Effector memory CD4-positive, alpha-beta T cell (primary cell): Measurements from ENCODE around the gene KLF6.

Experiments used
- DNase-seq, 3 donors: peaks; one replicate each; pipeline ENCODE4 v3.0.0-alpha.2; 2020
- H3K27ac ChIP-seq: 2 replicates; pipeline ENCODE4 v1.7.0; 2013; ENCODE audit warnings: mild to moderate bottlenecking, low read length, moderate library complexity; ENCODE audit not compliant: insufficient read depth, poor library complexity, severe bottlenecking
- H3K27me3 ChIP-seq: replicated peaks from 2 replicates; pipeline ENCODE4 v1.7.0; 2013; ENCODE audit warnings: mild to moderate bottlenecking, low read length; ENCODE audit not compliant: insufficient read depth, control insufficient read depth, poor library complexity, severe bottlenecking
- H3K36me3 ChIP-seq: 2 replicates; pipeline ENCODE4 v1.7.0; 2013; ENCODE audit warnings: mild to moderate bottlenecking, low read length, moderate library complexity; ENCODE audit not compliant: control insufficient read depth, insufficient read depth
- H3K4me1 ChIP-seq: 2 replicates; pipeline ENCODE4 v1.7.0; 2013; ENCODE audit warnings: low read length, mild to moderate bottlenecking; ENCODE audit not compliant: control insufficient read depth, insufficient read depth, poor library complexity, severe bottlenecking
- H3K4me3 ChIP-seq: 2 replicates; pipeline ENCODE4 v1.7.0; 2013; ENCODE audit warnings: low read length, low read depth, mild to moderate bottlenecking; ENCODE audit not compliant: insufficient read depth, poor library complexity, severe bottlenecking
- H3K9me3 ChIP-seq: 2 replicates; pipeline ENCODE4 v1.7.0; 2013; ENCODE audit warnings: mild to moderate bottlenecking, low read length, moderate library complexity; ENCODE audit not compliant: control insufficient read depth

Gene KLF6

GRCh38 chr10:3802526-3803265 lies 17.7 kb upstream of the KLF6 start:
- Histone ChIP-seq H3K36me3 (no peaks in the 10 kb centered on the region), H3K9me3 (no peaks in the 10 kb centered on the region), H3K4me3 (no peak overlapping the region), H3K27ac (peak overlapping the region; percentile 99), H3K27me3 (no peaks in the 10 kb centered on the region), H3K4me1 (peaks cover 57% of the 10 kb centered on the region)
- no peak for DNase-seq

DNA sequence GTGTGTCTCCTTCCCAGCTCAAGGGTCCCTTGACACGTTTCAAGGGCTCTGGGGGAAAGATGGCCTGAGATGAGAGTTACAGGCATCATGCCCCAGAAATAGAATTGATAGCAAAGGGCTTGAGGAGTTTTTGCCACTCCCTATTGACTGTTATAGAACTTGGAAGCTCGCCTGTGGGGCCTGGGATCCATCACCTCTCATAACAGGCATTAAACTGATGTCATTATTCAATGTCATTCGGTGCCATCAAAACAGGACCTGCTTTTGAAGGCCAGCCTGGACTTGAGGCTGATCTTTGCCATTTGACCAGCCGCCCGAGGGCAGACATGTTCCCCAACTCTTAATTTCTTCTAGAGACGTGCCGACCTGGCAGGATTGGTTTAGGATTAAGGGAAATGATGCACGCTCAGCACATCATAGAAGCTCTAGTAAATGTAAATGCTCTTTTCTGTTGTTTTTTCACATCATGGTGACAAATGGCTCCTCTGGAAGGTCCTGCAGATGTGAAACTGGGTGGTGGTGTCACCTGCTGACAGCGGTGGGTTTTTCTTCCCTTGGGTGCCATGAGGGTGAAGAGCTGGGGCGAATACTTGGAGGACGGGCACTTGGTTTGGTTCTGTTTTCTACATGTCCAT lies 16.7 kb upstream of the KLF6 start:
- H3K9me3 ChIP-seq = no peaks in the 10 kb centered on the region
- no peaks in the 10 kb centered on the region for H3K27me3 ChIP-seq
- no peaks in the 10 kb centered on the region for H3K36me3 ChIP-seq
- no peak overlapping the region for H3K27ac ChIP-seq
- no peak overlapping the region for H3K4me3 ChIP-seq
- DNase-seq = no peak
- H3K4me1 ChIP-seq = peaks cover 47% of the 10 kb centered on the region

DNA sequence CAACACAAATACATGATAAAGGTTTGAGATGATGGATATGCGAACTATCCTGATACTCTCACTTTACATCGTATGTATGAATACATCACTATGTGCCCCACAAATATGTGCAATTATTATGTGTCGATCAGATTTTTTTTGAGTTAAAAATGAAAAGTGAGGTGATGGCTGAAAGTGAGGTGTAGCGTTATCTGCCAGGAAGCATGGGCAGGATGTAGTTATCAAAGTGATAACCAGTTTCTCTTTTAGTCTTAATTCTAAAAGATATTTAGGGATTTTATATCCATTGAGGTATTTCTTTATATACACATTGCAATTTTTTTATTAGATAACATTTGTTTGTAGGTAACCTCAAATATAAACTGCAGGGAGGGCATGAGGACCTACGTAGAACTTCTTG lies 15.6 kb upstream of the KLF6 start:
- peak overlapping the region; percentile 40 for H3K27ac ChIP-seq
- peaks cover 36% of the 10 kb centered on the region for H3K4me1 ChIP-seq
- DNase-seq = no peak
- no peaks in the 10 kb centered on the region for H3K36me3 ChIP-seq
- no peaks in the 10 kb centered on the region for H3K27me3 ChIP-seq
- H3K9me3 ChIP-seq = no peaks in the 10 kb centered on the region
- no peak overlapping the region for H3K4me3 ChIP-seq

DNA sequence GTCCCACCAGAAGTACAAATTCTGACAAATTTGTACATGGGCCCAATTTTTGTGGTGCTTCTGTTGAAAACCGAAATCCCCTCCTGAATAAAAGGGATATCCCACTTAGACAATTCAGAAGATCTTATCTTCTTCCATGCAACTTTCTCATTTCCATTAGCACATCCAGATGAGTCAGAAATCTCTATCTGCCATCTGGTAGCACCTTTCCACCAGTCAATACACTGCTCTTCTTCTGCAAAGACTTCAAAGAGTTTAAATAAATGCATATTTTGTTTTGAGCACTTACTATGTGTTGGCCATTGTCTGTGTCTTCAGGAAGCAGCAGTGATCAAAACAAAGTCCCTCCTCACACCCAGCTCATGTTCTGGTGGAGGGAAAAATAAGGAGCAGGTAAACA lies 12.7 kb upstream of the KLF6 start:
- Histone ChIP-seq H3K4me3 (no peak overlapping the region), H3K27ac (no peak overlapping the region), H3K4me1 (peaks cover 13% of the 10 kb centered on the region), H3K36me3 (no peaks in the 10 kb centered on the region), H3K9me3 (no peaks in the 10 kb centered on the region), H3K27me3 (no peaks in the 10 kb centered on the region)
- no peak for DNase-seq

DNA sequence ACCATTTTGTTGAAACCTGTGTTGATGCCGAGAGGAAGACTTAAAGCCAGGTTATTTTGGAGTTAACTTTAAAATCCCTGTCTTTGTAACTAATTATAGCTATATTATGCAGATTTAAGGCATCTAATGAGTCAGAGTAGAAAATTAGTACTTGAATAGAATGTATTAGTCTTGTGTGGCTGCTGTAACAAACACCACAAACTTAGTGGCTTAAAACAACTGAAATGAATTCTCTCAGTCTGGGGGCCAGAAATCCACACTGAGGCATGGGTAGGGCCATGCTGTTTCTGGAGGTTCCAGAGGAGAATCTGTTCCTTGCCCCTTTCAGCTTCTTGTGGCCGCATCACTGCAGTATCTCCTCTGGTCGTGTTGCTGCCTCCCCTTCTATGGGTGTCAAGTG lies 8.5 kb upstream of the KLF6 start:
- Histone ChIP-seq H3K4me1 (peaks cover 3% of the 10 kb centered on the region), H3K9me3 (no peaks in the 10 kb centered on the region)
- no peak for DNase-seq

GRCh38 chr10:3792710-3793219 lies 7.8 kb upstream of the KLF6 start:
- Histone ChIP-seq H3K36me3 (no peaks in the 10 kb centered on the region), H3K4me3 (no peak overlapping the region), H3K27me3 (no peaks in the 10 kb centered on the region), H3K9me3 (no peaks in the 10 kb centered on the region), H3K27ac (no peak overlapping the region), H3K4me1 (peaks cover under 1% of the 10 kb centered on the region)
- no peak for DNase-seq

More for the DNA sequence above, 8.5 kb upstream of the KLF6 start:
- Histone ChIP-seq H3K4me3 (no peak overlapping the region), H3K27me3 (no peaks in the 10 kb centered on the region), H3K27ac (no peak overlapping the region), H3K36me3 (no peaks in the 10 kb centered on the region)

- no peaks in the 10 kb centered on the region for H3K9me3 ChIP-seq
- H3K36me3 ChIP-seq = no peaks in the 10 kb centered on the region
- H3K27me3 ChIP-seq = no peaks in the 10 kb centered on the region
- no peak for DNase-seq
- H3K4me3 ChIP-seq = no peak overlapping the region
- no peak overlapping the region for H3K27ac ChIP-seq
- no peaks in the 10 kb centered on the region for H3K4me1 ChIP-seq
Observed at GRCh38 chr10:3791974-3792633, 7.1 kb upstream of the KLF6 start.

- DNase-seq = no peak
- Histone ChIP-seq H3K9me3 (no peaks in the 10 kb centered on the region), H3K36me3 (no peaks in the 10 kb centered on the region), H3K27ac (no peak overlapping the region), H3K4me1 (peaks cover 2% of the 10 kb centered on the region), H3K27me3 (no peaks in the 10 kb centered on the region), H3K4me3 (no peak overlapping the region)
Observed at GRCh38 chr10:3790858-3791257, 5.8 kb upstream of the KLF6 start.

DNA sequence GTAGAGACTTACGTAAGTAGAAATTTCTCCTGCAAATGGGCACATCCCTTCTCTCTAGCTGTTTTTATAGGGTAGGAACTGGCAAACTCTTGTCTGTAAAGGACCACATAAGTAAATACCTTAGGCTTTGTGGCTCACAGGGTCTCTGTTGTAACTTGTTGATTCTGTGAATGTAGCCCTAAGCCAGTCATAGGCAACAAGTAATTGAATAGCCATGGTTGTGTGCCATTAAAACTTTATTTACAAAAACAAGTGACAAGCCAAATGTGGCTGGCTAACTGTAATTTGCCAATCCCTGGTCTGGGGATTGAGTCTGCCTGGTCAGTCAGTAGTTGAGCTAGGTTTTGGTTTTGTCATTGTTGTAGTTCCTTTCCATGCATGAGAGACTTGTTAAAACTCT lies 5.3 kb upstream of the KLF6 start:
- Histone ChIP-seq H3K4me1 (peaks cover 3% of the 10 kb centered on the region), H3K27ac (no peak overlapping the region), H3K4me3 (no peak overlapping the region), H3K9me3 (no peaks in the 10 kb centered on the region), H3K36me3 (no peaks in the 10 kb centered on the region), H3K27me3 (no peaks in the 10 kb centered on the region)
- DNase-seq = no peak

DNA sequence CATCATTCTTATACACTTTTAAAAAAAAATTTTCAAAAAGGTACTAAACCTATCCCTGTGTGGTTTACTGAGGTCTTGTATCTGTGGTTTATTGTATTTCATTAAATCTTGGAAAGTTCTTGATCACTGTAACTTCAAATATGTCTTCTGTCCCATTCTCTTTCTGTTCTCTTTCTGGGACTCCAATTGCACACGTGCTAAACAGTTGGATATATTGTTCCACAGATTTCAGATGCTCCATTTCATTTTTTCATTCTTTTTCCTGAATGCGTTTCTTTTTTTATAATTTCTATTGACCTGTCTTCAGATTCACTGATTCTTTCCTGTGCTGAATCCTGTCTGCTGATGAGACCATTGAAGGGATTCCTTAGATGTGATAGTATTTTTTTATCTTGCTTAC lies 4.6 kb upstream of the KLF6 start:
- Histone ChIP-seq H3K27ac (no peak overlapping the region), H3K4me1 (peaks cover 3% of the 10 kb centered on the region), H3K9me3 (no peaks in the 10 kb centered on the region), H3K4me3 (no peak overlapping the region), H3K27me3 (no peaks in the 10 kb centered on the region), H3K36me3 (no peaks in the 10 kb centered on the region)
- no peak for DNase-seq
